NB4 (cell line): ENCODE data around the gene FMN2.

Experiments
- CTCF ChIP-seq: IDR thresholded peaks from one replicate; pipeline ENCODE4 v1.5.1; 2012; ENCODE audit warnings: low read depth, low read length
- POLR2A ChIP-seq: IDR thresholded peaks from 2 replicates; pipeline ENCODE4 v1.6.1; 2011; ENCODE audit warnings: mild to moderate bottlenecking; ENCODE audit not compliant: insufficient read length; ENCODE audit errors: extremely low read depth
- TF ChIP-seq, protein P1 (sequence below): IDR thresholded peaks from 2 replicates; pipeline ENCODE4 v1.6.1; 2011; ENCODE audit warnings: low read depth, low read length

GRCh38 chr1:240524356-240525069 lies 432.8 kb downstream of the FMN2 start:
- TF ChIP-seq POLR2A, result no peak
- no peak for TF ChIP-seq CTCF
- TF ChIP-seq, protein P1, sequence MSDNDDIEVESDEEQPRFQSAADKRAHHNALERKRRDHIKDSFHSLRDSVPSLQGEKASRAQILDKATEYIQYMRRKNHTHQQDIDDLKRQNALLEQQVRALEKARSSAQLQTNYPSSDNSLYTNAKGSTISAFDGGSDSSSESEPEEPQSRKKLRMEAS, result no peak
